Fibroblast of pulmonary artery (primary cell): ENCODE measurements around the gene FIBCD1.

Experiments used
- DNase-seq: peaks from one replicate; pipeline ENCODE4 v3.0.0-alpha.2; 2010; ENCODE audit warnings: low read depth
- H3K4me3 ChIP-seq: replicated peaks from 2 replicates; pipeline ENCODE4 v1.5.1; 2011; ENCODE audit warnings: low read depth, mild to moderate bottlenecking, control low read depth, low read length, moderate library complexity
- TF ChIP-seq, protein P1 (sequence below): IDR thresholded peaks from 2 replicates; pipeline ENCODE4 v1.5.1; 2011; ENCODE audit warnings: mild to moderate bottlenecking, control low read depth, low read length, inconsistent platforms; ENCODE audit errors: missing control alignments

The FIBCD1 gene

DNA sequence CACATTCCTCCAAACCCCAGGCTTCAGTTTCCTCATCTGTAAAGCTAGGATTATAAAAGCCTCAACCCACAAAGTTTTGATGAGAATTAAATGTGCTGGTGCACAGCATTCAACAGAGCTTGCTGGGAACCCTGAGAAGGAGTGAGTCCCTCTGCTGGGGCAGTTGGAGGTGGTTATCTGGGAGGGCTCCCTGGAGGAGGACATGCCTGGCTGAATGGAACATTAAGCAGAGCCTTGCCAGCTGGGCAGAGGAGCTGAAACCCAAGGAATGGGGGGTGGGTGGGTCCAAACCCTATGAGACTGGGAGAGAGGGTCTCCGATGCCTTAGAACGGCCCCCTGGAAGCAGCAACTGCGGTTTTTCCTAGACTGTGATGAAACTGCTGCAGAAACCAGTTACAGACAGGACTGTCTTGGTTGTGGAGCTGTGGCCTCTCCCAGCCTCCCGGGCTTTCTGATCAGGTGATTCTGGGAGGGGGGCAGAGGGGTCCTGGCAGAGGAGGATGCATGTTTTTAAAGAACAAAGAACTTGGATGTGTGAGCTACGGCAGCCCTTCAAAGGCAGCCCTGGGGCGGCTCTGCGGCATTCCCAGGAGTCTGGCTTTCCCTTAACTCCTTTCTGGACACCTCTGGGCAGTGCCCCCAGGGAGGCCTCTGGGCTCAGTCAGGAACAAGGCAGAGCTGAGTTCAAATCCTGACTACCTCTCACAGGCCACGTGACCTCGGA lies 20.8 kb downstream of the FIBCD1 start:
- TF ChIP-seq, protein P1, sequence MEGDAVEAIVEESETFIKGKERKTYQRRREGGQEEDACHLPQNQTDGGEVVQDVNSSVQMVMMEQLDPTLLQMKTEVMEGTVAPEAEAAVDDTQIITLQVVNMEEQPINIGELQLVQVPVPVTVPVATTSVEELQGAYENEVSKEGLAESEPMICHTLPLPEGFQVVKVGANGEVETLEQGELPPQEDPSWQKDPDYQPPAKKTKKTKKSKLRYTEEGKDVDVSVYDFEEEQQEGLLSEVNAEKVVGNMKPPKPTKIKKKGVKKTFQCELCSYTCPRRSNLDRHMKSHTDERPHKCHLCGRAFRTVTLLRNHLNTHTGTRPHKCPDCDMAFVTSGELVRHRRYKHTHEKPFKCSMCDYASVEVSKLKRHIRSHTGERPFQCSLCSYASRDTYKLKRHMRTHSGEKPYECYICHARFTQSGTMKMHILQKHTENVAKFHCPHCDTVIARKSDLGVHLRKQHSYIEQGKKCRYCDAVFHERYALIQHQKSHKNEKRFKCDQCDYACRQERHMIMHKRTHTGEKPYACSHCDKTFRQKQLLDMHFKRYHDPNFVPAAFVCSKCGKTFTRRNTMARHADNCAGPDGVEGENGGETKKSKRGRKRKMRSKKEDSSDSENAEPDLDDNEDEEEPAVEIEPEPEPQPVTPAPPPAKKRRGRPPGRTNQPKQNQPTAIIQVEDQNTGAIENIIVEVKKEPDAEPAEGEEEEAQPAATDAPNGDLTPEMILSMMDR = no peak
- no peak for DNase-seq
- no peak overlapping the region for H3K4me3 ChIP-seq

DNA sequence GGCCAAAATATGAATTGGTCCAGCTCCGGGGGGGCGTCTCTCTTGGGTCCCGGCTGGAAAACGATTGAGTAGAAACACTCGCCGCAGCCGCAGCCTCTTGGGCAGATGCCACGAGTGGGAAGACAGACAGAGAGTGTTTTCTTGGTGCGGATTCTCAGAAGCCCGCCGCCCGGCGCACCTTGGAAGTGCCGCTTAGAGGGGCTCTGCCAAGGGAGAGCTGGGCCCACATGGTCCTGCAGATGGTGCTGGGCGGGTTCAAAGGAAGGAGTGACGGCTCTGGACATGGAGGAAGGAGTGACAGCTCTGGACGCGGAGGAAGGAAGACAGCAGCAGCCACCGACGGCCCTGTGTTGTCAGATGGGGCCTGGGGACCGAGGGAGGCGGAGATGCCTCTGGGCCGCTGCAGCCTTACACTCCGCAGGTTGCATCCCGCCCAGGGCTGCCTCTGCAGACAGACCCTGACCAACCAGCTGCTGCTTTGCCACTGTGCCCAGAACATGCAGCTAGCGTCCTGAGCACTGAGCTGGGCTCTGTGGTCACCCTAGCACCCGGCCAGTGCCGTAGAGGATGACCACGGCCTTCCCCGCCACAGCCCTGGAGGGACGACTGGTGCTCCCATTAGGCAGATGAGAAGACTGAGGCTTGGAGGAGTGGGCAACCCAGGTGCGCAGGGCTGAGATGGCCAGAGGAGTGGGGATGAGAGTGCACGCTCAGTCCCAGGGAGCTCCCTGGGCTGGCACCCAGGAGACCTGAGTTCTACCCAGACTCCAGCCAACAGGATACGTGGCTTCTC lies 21.7 kb downstream of the FIBCD1 start:
- TF ChIP-seq, protein P1 = no peak
- no peak overlapping the region for H3K4me3 ChIP-seq
- DNase-seq = no peak

DNA sequence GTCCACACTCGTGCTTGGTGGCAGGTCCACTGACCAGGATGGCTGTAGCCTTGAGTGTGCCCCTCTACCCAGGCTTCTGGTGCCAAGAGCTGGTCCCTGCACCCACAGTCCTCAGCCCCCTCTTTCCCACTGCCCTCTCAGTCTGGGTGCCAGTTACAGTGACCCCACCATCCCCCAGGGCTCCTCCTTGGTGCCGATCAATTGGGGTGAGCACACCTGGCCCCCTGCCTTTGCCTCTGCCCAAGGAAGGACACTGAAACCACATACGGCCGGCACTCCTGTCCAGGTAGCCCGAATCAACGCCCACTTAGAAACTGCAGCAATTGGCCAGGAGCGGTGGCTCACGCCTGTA lies 24.0 kb downstream of the FIBCD1 start:
- no peak for DNase-seq
- TF ChIP-seq, protein P1 = no peak
- H3K4me3 ChIP-seq = no peak overlapping the region

DNA sequence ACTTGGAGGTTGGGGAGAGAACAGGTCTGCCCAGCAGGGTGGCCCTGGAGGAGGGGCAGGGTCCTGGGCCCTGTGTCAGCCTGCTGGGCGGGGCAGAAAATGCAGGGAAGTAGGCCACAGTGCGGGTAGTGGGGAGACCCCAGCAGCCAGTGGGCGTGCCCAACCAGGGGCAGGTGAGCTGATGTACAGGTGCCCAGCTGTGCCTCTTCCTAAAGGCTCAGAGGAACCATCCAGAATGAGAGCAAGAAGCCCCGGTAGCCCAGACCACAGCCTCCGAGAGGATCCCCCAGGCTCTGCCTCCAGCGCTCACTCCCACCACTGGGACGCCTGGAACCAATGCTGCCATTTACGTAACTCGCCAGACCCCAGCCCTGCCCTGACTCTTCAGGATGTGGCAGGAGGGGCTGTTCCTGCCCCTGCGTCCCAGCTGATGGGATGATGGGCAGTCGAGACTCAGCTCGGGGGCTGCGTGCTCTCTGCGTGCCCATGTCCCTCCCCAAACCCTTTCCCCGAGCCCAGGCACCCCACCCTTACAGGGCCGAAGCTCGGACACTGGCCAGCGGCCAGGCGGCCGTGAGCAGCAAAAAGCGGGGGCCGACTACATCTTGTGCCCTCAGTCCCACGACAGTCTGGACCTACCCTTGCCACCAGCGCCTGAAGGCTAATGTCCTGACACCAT lies 24.5 kb downstream of the FIBCD1 start:
- no peak for DNase-seq
- H3K4me3 ChIP-seq = no peak overlapping the region
- TF ChIP-seq, protein P1 = no peak

DNA sequence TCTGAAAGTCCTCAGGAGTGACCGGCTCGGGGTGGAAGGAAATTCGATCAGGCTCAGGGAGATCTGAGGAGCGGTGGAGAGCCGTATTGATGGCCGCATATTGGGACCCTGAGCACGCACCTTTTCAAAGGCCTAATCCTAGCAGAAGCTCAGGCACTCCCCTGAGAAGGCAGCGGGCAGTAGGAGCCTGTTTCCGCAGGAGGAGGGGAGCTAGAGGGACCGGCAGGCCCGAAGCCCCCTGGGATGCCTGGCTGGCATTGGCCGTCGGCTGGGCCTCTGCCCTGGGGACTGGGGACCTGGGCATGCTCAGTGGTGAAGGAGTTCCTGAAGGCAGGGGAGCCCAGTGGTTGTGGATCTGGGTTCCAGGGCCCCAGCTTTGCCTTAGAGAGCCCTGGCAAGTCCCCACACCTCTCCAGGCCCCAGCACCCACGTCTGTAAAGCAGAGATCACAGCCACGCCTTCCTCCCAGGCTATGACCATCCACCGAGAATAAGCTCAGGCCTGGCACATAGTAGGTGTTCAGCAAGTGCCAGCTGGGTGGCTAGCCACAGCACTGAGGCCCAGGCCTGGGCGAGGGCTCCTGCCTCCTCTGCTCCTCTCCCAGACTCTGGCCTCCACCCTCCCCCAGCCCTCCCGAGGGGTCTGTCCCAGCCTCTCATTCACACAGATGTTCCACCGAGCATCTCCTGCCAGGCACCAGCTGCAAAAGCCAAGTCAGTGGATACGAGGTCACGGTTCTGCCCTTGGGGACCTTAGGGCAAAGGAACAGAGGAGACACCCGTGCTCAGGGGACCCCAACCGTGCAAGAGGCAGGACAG lies 25.2 kb downstream of the FIBCD1 start:
- no peak for DNase-seq
- TF ChIP-seq, protein P1 = no peak
- no peak overlapping the region for H3K4me3 ChIP-seq

DNA sequence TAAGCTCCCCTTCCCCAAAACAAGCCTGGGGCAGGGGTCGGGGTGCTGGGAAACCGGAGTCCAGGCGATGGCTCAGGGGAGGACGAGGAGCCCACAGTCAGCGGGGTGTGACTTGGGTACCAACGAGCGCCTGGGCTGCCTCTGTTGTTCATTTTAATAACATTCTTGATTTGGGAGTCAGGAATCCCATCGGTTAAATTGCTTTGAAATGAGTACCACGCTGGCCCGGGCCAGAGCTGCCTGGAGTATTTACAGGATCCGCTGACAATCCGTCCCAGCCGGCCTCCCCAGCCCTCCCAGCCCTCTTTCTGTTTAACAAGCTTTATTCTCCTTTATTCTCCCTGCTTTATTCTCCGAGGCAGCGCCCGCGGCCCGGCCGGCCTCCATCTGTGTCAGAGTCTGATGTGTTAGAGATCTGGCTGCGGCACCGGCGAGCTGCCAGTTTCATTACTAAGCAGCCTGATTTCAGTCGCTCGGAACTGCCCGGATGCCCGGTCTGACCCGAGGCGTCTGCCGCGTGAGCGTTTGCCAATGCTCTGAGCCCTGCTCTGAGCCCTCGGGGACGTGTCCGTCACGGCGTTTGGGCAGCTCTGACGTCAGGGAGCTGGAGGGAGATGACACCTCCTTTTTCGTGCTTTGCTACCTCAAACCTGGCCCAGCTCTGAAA lies 26.0 kb downstream of the FIBCD1 start:
- peak; percentile 59 for DNase-seq
- no peak overlapping the region for H3K4me3 ChIP-seq
- TF ChIP-seq, protein P1 = no peak
